Type B pancreatic cell (in vitro differentiated cells): Measurements from ENCODE around the gene LPO. TPM values are rescaled to one million over a fixed set of nuclear protein-coding genes. Genes with fewer than 3 reads are reported as not detected.

Experiments used
- DNase-seq: peaks from one replicate; pipeline ENCODE4 v3.0.0; 2021; ENCODE audit warnings: mixed read lengths; ENCODE audit not compliant: unreplicated experiment; ENCODE audit errors: extremely low spot score
- H3K27ac Mint-ChIP-seq: 2 replicates; pipeline ENCODE4 v1.8.0; 2021; ENCODE audit warnings: mild to moderate bottlenecking, mixed read lengths
- H3K27me3 Mint-ChIP-seq: 2 replicates; pipeline ENCODE4 v1.8.0; 2021; ENCODE audit warnings: mixed read lengths
- H3K36me3 Mint-ChIP-seq: 2 replicates; pipeline ENCODE4 v1.8.0; 2021; ENCODE audit warnings: mixed read lengths
- H3K4me1 Mint-ChIP-seq: one replicate; pipeline ENCODE4 v1.8.0; 2021; ENCODE audit warnings: mixed read lengths; ENCODE audit not compliant: unreplicated experiment
- H3K4me3 Mint-ChIP-seq: 2 replicates; pipeline ENCODE4 v1.8.0; 2021; ENCODE audit warnings: mild to moderate bottlenecking, mixed read lengths
- H3K9me3 Mint-ChIP-seq: 2 replicates; pipeline ENCODE4 v1.8.0; 2021; ENCODE audit warnings: mixed read lengths
- CTCF ChIP-seq: fragments of 200-600 bp; sonication (generic); conservative IDR thresholded peaks from 2 replicates; pipeline ENCODE4 v1.5.0; 2021; ENCODE audit warnings: antibody characterized with exemption, mild to moderate bottlenecking
- total RNA-seq: library from RNA; stranded (reverse); gene quantifications from 2 replicates; pipeline ENCODE4 v1.2.1, GENCODE V29; 2021; ENCODE audit warnings: low replicate concordance

Gene LPO
- total RNA-seq, 1 donor from 2014 or later = not detected

GRCh38 chr17:58244963-58245362, 6.6 kb downstream of the LPO start:
- DNase-seq = no peak
- no peaks in the 10 kb centered on the region for H3K9me3 Mint-ChIP-seq
- no peaks in the 10 kb centered on the region for H3K4me1 Mint-ChIP-seq
- H3K27me3 Mint-ChIP-seq = peaks cover 93% of the 10 kb centered on the region
- no peaks in the 10 kb centered on the region for H3K36me3 Mint-ChIP-seq
- no peak for TF ChIP-seq CTCF
- H3K4me3 Mint-ChIP-seq = no peak overlapping the region
- no peak overlapping the region for H3K27ac Mint-ChIP-seq

- no peak for TF ChIP-seq CTCF
- Mint-ChIP-seq H3K36me3 (no peaks in the 10 kb centered on the region), H3K9me3 (no peaks in the 10 kb centered on the region), H3K4me3 (no peak overlapping the region), H3K27me3 (peaks cover 93% of the 10 kb centered on the region), H3K4me1 (no peaks in the 10 kb centered on the region), H3K27ac (no peak overlapping the region)
- DNase-seq = no peak
Observed at GRCh38 chr17:58245428-58246103, 7.2 kb downstream of the LPO start.

GRCh38 chr17:58246104-58246740, 7.8 kb downstream of the LPO start:
- H3K36me3 Mint-ChIP-seq = no peaks in the 10 kb centered on the region
- peaks cover 93% of the 10 kb centered on the region for H3K27me3 Mint-ChIP-seq
- no peak for DNase-seq
- no peak overlapping the region for H3K4me3 Mint-ChIP-seq
- TF ChIP-seq CTCF = no peak
- H3K27ac Mint-ChIP-seq = no peak overlapping the region
- H3K9me3 Mint-ChIP-seq = no peaks in the 10 kb centered on the region
- no peaks in the 10 kb centered on the region for H3K4me1 Mint-ChIP-seq

GRCh38 chr17:58246781-58247180, 8.4 kb downstream of the LPO start:
- H3K9me3 Mint-ChIP-seq = no peaks in the 10 kb centered on the region
- H3K36me3 Mint-ChIP-seq = no peaks in the 10 kb centered on the region
- DNase-seq = no peak
- no peaks in the 10 kb centered on the region for H3K4me1 Mint-ChIP-seq
- no peak for TF ChIP-seq CTCF
- peaks cover 93% of the 10 kb centered on the region for H3K27me3 Mint-ChIP-seq
- no peak overlapping the region for H3K27ac Mint-ChIP-seq
- H3K4me3 Mint-ChIP-seq = no peak overlapping the region

- Mint-ChIP-seq H3K27ac (no peak overlapping the region), H3K4me3 (no peak overlapping the region)
- no peak for DNase-seq
Observed at GRCh38 chr17:58247511-58248363, 9.4 kb downstream of the LPO start.

More at GRCh38 chr17:58247511-58248363, 9.4 kb downstream of the LPO start:
- Mint-ChIP-seq H3K9me3 (no peaks in the 10 kb centered on the region), H3K4me1 (no peaks in the 10 kb centered on the region), H3K36me3 (no peaks in the 10 kb centered on the region), H3K27me3 (peaks cover 92% of the 10 kb centered on the region)
- no peak for TF ChIP-seq CTCF
